OCI-LY3 (cell line): Measurements from ENCODE around the gene KRTAP1-5.

Source experiments
- H2AFZ ChIP-seq: fragments of 200-600, 300-600 bp; shearing (Covaris generic); 2 replicates; pipeline ENCODE4 v1.6.0; 2014; ENCODE audit warnings: antibody characterized with exemption, low read depth, low read length
- H3K27ac ChIP-seq: fragments of 200-600, 300-600 bp; sonication (generic); 2 replicates; pipeline ENCODE4 v1.5.1; 2014; ENCODE audit warnings: mild to moderate bottlenecking, low read length, moderate library complexity, mixed read lengths
- H3K27me3 ChIP-seq: fragments of 200-600, 300-600 bp; sonication (generic); 2 replicates; pipeline ENCODE4 v1.6.1; 2014; ENCODE audit warnings: low read depth, low read length, mixed read lengths
- H3K36me3 ChIP-seq: fragments of 200-600, 300-600 bp; sonication (generic); replicated peaks from 2 replicates; pipeline ENCODE3; 2014; ENCODE audit warnings: low read depth, low read length, mixed read lengths
- H3K4me1 ChIP-seq: fragments of 300-600, 200-600 bp; sonication (generic); 2 replicates; pipeline ENCODE4 v1.6.1; 2014; ENCODE audit warnings: low read length, mixed read lengths
- H3K4me2 ChIP-seq: fragments of 200-600, 300-600 bp; sonication (generic); 2 replicates; pipeline ENCODE4 v1.6.1; 2014; ENCODE audit warnings: low read length, mixed read lengths
- H3K4me3 ChIP-seq: fragments of 300-600, 200-600 bp; sonication (generic); 2 replicates; pipeline ENCODE4 v1.5.1; 2014; ENCODE audit warnings: antibody characterized with exemption, mild to moderate bottlenecking, low read length, moderate library complexity
- H3K79me2 ChIP-seq: fragments of 300-600, 200-600 bp; shearing (Covaris generic); 2 replicates; pipeline ENCODE4 v1.6.1; 2014; ENCODE audit warnings: mild to moderate bottlenecking, low read length, mixed read lengths
- H3K9ac ChIP-seq: fragments of 300-600, 200-600 bp; shearing (Covaris generic); 2 replicates; pipeline ENCODE4 v1.6.0; 2014; ENCODE audit warnings: mild to moderate bottlenecking, low read length, moderate library complexity
- H3K9me3 ChIP-seq: fragments of 200-600, 300-600 bp; shearing (Covaris generic); 2 replicates; pipeline ENCODE4 v1.6.1; 2014; ENCODE audit warnings: low read length, mixed read lengths; ENCODE audit not compliant: insufficient read depth
- H4K20me1 ChIP-seq: fragments of 200-600, 300-600 bp; sonication (generic); 2 replicates; pipeline ENCODE4 v1.6.1; 2016; ENCODE audit warnings: low read length, mixed read lengths; ENCODE audit not compliant: insufficient read depth
- EZH2phosphoT487 ChIP-seq: fragments of 200-600 bp; shearing (Covaris generic); IDR thresholded peaks from 2 replicates; pipeline ENCODE4 v1.6.1; 2018; ENCODE audit warnings: antibody characterized with exemption, mixed run types, low read depth
- TF ChIP-seq, protein P1 (sequence below): fragments of 200-600, 300-600 bp; sonication (generic); IDR thresholded peaks from 2 replicates; pipeline ENCODE4 v1.5.1; 2014; ENCODE audit warnings: antibody characterized with exemption, low read length, low read depth

KRTAP1-5 gene

DNA sequence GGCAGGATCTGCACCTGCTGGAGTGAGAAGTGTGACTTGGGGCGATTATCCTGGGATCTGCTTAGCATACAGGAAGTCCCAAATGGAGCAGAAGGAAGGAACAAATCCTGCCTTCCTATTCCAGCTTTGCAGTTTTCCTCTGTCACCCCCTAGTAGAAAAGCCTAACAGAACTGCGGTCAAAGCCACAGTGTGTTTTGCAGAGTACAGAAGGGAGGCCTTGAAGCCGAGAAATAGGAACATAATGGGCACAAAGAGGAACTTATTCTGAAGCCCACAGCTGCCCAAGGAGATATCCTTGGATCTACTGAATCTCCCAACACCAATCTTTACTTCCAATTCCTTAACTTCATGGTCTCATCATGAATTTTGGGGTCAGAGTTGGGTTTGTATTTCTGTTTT is 8.5 kb downstream of the KRTAP1-5 start:
- H3K4me3 ChIP-seq = no peak overlapping the region
- H3K4me2 ChIP-seq = no peak overlapping the region
- no peaks in the 10 kb centered on the region for H3K9me3 ChIP-seq
- no peaks in the 10 kb centered on the region for H3K36me3 ChIP-seq
- TF ChIP-seq EZH2phosphoT487 = no peak
- TF ChIP-seq, protein P1, sequence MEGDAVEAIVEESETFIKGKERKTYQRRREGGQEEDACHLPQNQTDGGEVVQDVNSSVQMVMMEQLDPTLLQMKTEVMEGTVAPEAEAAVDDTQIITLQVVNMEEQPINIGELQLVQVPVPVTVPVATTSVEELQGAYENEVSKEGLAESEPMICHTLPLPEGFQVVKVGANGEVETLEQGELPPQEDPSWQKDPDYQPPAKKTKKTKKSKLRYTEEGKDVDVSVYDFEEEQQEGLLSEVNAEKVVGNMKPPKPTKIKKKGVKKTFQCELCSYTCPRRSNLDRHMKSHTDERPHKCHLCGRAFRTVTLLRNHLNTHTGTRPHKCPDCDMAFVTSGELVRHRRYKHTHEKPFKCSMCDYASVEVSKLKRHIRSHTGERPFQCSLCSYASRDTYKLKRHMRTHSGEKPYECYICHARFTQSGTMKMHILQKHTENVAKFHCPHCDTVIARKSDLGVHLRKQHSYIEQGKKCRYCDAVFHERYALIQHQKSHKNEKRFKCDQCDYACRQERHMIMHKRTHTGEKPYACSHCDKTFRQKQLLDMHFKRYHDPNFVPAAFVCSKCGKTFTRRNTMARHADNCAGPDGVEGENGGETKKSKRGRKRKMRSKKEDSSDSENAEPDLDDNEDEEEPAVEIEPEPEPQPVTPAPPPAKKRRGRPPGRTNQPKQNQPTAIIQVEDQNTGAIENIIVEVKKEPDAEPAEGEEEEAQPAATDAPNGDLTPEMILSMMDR = no peak
- no peaks in the 10 kb centered on the region for H4K20me1 ChIP-seq
- H3K27ac ChIP-seq = no peak overlapping the region
- H2AFZ ChIP-seq = no peak overlapping the region
- no peaks in the 10 kb centered on the region for H3K4me1 ChIP-seq
- H3K9ac ChIP-seq = no peak overlapping the region
- H3K27me3 ChIP-seq = peaks cover 22% of the 10 kb centered on the region
- H3K79me2 ChIP-seq = no peaks in the 10 kb centered on the region

DNA sequence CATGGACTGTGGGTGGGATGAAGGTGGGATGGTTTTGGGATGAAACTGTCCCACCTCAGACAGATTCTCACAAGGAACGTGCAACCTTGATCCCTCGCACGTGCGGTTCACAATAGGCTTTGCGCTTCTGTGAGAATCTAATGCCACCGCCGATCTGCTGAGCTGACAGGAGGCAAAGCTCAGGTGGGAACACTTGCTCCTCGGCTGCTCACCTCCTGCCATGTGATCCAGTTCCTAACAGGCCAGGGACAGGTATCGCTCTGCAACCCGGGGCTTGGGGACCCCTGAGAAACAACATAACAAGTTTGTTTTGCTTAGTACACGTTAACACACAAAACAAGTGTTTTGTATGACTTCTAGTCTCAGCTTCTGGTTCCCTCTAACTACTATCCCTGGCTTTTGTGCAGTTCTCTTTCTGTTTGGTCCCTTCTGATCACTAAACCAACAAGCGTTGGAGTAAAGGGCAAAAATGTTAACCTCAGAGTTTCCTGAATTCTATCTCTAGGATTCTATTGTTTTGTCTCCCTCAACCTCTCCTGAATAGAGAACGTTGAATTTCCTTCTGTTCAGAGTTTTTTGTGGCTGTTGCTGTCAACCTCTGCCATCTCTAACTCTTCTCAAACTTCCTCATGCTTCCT is 10.3 kb downstream of the KRTAP1-5 start:
- Histone ChIP-seq H3K36me3 (no peaks in the 10 kb centered on the region), H3K4me2 (no peak overlapping the region), H3K27ac (no peak overlapping the region), H3K79me2 (no peaks in the 10 kb centered on the region), H2AFZ (no peak overlapping the region), H3K9ac (no peak overlapping the region), H4K20me1 (no peaks in the 10 kb centered on the region), H3K9me3 (no peaks in the 10 kb centered on the region), H3K4me3 (no peak overlapping the region), H3K4me1 (no peaks in the 10 kb centered on the region), H3K27me3 (peaks cover 19% of the 10 kb centered on the region)
- TF ChIP-seq EZH2phosphoT487 = no peak
- TF ChIP-seq, protein P1 = no peak

DNA sequence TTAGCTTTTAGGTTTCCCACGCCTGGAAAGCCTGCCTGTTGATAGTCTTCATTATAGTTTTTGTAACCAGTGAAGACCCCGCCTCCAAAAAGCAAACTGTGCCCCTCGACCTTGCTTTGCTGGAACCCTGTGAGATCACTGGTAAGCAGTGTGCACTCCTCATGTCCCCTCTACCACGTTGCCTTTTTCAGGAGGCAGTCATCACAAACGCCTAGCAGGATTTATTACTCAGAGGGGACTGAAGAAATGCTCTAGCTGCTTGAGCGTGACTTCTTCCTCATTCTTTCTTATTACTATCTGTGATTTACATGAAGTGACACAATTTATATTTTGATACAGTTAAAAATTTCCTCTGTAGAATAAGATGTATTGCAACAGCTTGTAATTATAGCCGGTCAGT is 11.6 kb downstream of the KRTAP1-5 start:
- no peaks in the 10 kb centered on the region for H3K4me1 ChIP-seq
- no peak overlapping the region for H3K4me2 ChIP-seq
- no peaks in the 10 kb centered on the region for H3K9me3 ChIP-seq
- H3K9ac ChIP-seq = no peak overlapping the region
- TF ChIP-seq, protein P1 = no peak
- no peak for TF ChIP-seq EZH2phosphoT487
- H4K20me1 ChIP-seq = no peaks in the 10 kb centered on the region
- no peaks in the 10 kb centered on the region for H3K79me2 ChIP-seq
- no peak overlapping the region for H3K4me3 ChIP-seq
- no peak overlapping the region for H3K27ac ChIP-seq
- H3K36me3 ChIP-seq = no peaks in the 10 kb centered on the region
- H3K27me3 ChIP-seq = peaks cover 25% of the 10 kb centered on the region
- no peak overlapping the region for H2AFZ ChIP-seq

DNA sequence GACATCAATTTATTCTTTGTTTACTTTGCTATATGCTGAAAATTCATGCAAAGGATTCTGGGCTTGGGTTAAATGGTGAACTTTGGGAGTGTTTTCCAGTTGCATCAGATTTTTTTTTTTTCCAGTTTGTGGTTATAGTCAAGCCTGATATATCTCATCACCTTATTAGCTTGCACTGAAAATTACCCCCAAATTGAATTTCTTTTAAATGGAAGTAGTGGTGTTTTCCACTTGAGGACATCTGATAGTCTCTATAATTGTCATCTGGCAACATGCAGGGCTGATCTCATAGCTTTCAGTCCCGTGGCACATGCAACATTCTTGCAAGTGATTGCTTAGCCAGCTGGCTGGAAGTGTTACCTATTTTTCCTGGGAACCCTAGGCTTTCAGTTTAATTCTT is 13.4 kb downstream of the KRTAP1-5 start:
- TF ChIP-seq EZH2phosphoT487 = no peak
- TF ChIP-seq, protein P1 = no peak
- Histone ChIP-seq H2AFZ (no peak overlapping the region), H3K27ac (no peak overlapping the region), H3K4me3 (no peak overlapping the region), H3K9me3 (no peaks in the 10 kb centered on the region), H3K4me1 (no peaks in the 10 kb centered on the region), H3K4me2 (no peak overlapping the region), H3K36me3 (no peaks in the 10 kb centered on the region), H3K27me3 (peaks cover 25% of the 10 kb centered on the region), H3K79me2 (no peaks in the 10 kb centered on the region), H4K20me1 (no peaks in the 10 kb centered on the region), H3K9ac (no peak overlapping the region)
